Dendritic cell treated with granulocyte-macrophage colony-stimulating factor and Interleukin-4, amounts not matched to agents 40 ng/mL and 50 ng/mL, for 4 days (primary cell): ENCODE data around the gene HLA-DQA2.

ENCODE experiments used
- H3K27ac Mint-ChIP-seq: one replicate; pipeline ENCODE4 v1.8.0; 2022; ENCODE audit warnings: mild to moderate bottlenecking, mixed read lengths
- H3K27me3 Mint-ChIP-seq: one replicate; pipeline ENCODE4 v1.8.0; 2022; ENCODE audit warnings: mild to moderate bottlenecking, mixed read lengths
- H3K36me3 Mint-ChIP-seq: one replicate; pipeline ENCODE4 v1.8.0; 2022; ENCODE audit warnings: low read depth, mixed read lengths
- H3K4me1 Mint-ChIP-seq: one replicate; pipeline ENCODE4 v1.8.0; 2022; ENCODE audit warnings: low read depth, mixed read lengths
- H3K4me3 Mint-ChIP-seq: one replicate; pipeline ENCODE4 v1.8.0; 2022; ENCODE audit warnings: mild to moderate bottlenecking, moderate library complexity, mixed read lengths
- H3K9me3 Mint-ChIP-seq: one replicate; pipeline ENCODE4 v1.8.0; 2022; ENCODE audit warnings: mixed read lengths
- intact Hi-C: fragments of 100-400 bp; cut with micrococcal nuclease; formaldehyde crosslinking; loops from one replicate; pipeline ENCODE4 v1.15.0; 2022

The HLA-DQA2 gene

DNA sequence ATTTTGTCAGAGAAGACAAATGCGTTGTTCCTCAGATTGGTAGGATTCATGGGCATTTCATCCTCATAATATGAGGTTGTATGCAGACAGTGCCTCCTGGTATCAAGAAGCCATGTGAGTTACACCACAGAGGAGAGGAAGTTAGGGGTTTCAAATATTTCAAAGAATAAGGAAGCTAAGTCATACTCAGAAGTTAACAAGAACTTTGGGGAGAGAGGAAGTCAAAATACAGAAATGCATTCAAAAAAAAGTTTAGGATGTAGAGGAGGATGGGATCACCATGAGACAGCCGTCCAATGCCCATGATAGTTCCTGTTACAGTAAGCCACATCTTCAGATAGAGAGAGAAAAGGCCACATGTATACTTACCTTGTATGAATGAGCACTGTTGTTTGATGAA lies 53.3 kb downstream of the HLA-DQA2 start:
- Mint-ChIP-seq H3K9me3 (peaks cover 16% of the 10 kb centered on the region), H3K4me1 (peaks cover 78% of the 10 kb centered on the region), H3K4me3 (peak overlapping the region; percentile 52), H3K27me3 (no peaks in the 10 kb centered on the region), H3K27ac (peak overlapping the region; percentile 88), H3K36me3 (peaks cover 12% of the 10 kb centered on the region)
- intact Hi-C loops = loop anchor here (1.0 kb wide), 1 partner anchor 8 kb away; no protein-coding TSS in a partner anchor
